ENCODE measurements around the gene BIRC6.

The BIRC6 gene

GRCh38 chr2:32502941-32503340 is 146.1 kb downstream of the BIRC6 start:
- H3K9ac ChIP-seq (ENCODE audit: low read depth, low read length, poor library complexity, severe bottlenecking): no peak overlapping the region
- H3K4me2 ChIP-seq (ENCODE audit: low read depth, low read length, poor library complexity, severe bottlenecking): no peak overlapping the region
- H3K27me3 ChIP-seq (ENCODE audit: insufficient read depth, low read length, poor library complexity, severe bottlenecking): no peaks in the 10 kb centered on the region
- no peaks in the 10 kb centered on the region for H3K79me2 ChIP-seq (ENCODE audit: insufficient read depth, low read length)
- H2AFZ ChIP-seq (ENCODE audit: low read length): no peak overlapping the region
- no peaks in the 10 kb centered on the region for H4K20me1 ChIP-seq (ENCODE audit: insufficient read depth, low read length, poor library complexity, severe bottlenecking)
- H3F3A ChIP-seq (ENCODE audit: low read depth): no peaks in the 10 kb centered on the region
- H3K36me3 ChIP-seq (ENCODE audit: insufficient read depth, low read length): peaks cover 90% of the 10 kb centered on the region
- H3K4me1 ChIP-seq (ENCODE audit: insufficient read depth, low read length, poor library complexity, severe bottlenecking): no peaks in the 10 kb centered on the region
- TF ChIP-seq EZH2phosphoT487 (IDR thresholded peaks at IDR 0.05; ENCODE audit: borderline replicate concordance): no peak
- TF ChIP-seq CTCF (conservative IDR thresholded peaks at IDR 0.05; ENCODE audit: low read length): no peak
- H3K9me3 ChIP-seq (ENCODE audit: insufficient read depth, low read depth, low read length): no peaks in the 10 kb centered on the region
- H3K9me2 ChIP-seq (replicated peaks; ENCODE audit: low read depth, low read length): no peaks in the 10 kb centered on the region
- H3K4me3 ChIP-seq (ENCODE audit: low read length, poor library complexity, severe bottlenecking): no peak overlapping the region

DNA sequence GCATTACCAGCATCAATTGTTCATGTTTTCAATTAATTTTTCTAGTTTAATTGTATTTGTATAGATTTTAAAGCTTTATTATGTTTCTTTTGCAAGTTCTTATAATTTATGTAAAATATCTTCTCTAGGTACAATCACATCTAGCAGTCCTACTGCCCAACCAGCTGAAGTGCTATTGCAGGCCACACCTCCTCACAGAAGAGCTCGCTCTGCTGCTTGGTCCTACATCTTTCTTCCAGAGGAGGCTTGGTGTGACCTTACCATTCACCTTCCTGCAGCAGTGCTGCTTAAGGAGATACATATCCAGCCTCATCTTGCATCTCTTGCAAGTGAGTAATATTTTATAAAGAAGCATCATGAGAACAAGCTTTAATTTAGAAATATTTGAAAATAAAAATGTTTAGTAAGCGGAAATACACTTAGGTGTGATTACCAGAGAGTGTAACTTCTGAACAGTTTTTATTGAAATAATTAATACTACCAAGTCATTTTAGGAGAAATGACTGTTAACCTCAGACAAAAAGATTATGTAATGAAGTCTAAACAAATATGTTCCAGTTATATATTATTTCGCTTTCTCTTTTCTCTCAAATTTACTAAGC is 148.2 kb downstream of the BIRC6 start:
- H4K20me1 ChIP-seq (ENCODE audit: insufficient read depth, low read length, poor library complexity, severe bottlenecking): no peaks in the 10 kb centered on the region
- peaks cover 91% of the 10 kb centered on the region for H3K36me3 ChIP-seq (ENCODE audit: insufficient read depth, low read length)
- no peaks in the 10 kb centered on the region for H3K9me3 ChIP-seq (ENCODE audit: insufficient read depth, low read depth, low read length)
- H3F3A ChIP-seq (ENCODE audit: low read depth): no peaks in the 10 kb centered on the region
- TF ChIP-seq EZH2phosphoT487 (IDR thresholded peaks at IDR 0.05; ENCODE audit: borderline replicate concordance) (no peak), CTCF (conservative IDR thresholded peaks at IDR 0.05; ENCODE audit: low read length) (no peak)
- H3K4me3 ChIP-seq (ENCODE audit: low read length, poor library complexity, severe bottlenecking): no peak overlapping the region
- no peaks in the 10 kb centered on the region for H3K4me1 ChIP-seq (ENCODE audit: insufficient read depth, low read length, poor library complexity, severe bottlenecking)
- H3K79me2 ChIP-seq (ENCODE audit: insufficient read depth, low read length): no peaks in the 10 kb centered on the region
- H3K9ac ChIP-seq (ENCODE audit: low read depth, low read length, poor library complexity, severe bottlenecking): no peak overlapping the region
- H3K4me2 ChIP-seq (ENCODE audit: low read depth, low read length, poor library complexity, severe bottlenecking): no peak overlapping the region
- no peak overlapping the region for H2AFZ ChIP-seq (ENCODE audit: low read length)
- H3K9me2 ChIP-seq (replicated peaks; ENCODE audit: low read depth, low read length): no peaks in the 10 kb centered on the region
- H3K27me3 ChIP-seq (ENCODE audit: insufficient read depth, low read length, poor library complexity, severe bottlenecking): no peaks in the 10 kb centered on the region

DNA sequence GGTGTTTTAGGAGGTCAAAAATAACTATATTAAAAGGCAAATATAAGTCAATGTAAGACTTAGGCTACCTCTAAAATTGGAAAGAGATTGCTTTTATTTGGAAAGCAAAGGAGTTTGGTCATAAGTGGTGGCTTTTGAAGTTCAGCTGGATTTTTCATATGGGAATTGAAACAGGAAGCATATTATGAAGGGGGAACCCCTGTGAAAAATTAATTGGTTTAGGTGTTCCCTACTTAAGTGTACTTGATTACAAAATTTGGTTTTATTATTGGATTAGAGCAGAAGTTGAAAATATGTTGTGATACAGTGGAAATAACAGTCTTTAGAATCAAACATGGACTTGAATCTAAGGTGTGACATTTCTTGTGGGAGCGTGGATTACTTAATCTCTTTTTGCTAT is 149.6 kb downstream of the BIRC6 start:
- no peak overlapping the region for H3K4me2 ChIP-seq (ENCODE audit: low read depth, low read length, poor library complexity, severe bottlenecking)
- H3K4me1 ChIP-seq (ENCODE audit: insufficient read depth, low read length, poor library complexity, severe bottlenecking): no peaks in the 10 kb centered on the region
- no peak overlapping the region for H3K9ac ChIP-seq (ENCODE audit: low read depth, low read length, poor library complexity, severe bottlenecking)
- no peaks in the 10 kb centered on the region for H3K9me3 ChIP-seq (ENCODE audit: insufficient read depth, low read depth, low read length)
- H3K4me3 ChIP-seq (ENCODE audit: low read length, poor library complexity, severe bottlenecking): no peak overlapping the region
- H2AFZ ChIP-seq (ENCODE audit: low read length): no peak overlapping the region
- TF ChIP-seq CTCF (conservative IDR thresholded peaks at IDR 0.05; ENCODE audit: low read length) (no peak), EZH2phosphoT487 (IDR thresholded peaks at IDR 0.05; ENCODE audit: borderline replicate concordance) (no peak)
- H3K36me3 ChIP-seq (ENCODE audit: insufficient read depth, low read length): peaks cover 86% of the 10 kb centered on the region
- H3K9me2 ChIP-seq (replicated peaks; ENCODE audit: low read depth, low read length): no peaks in the 10 kb centered on the region
- no peaks in the 10 kb centered on the region for H3F3A ChIP-seq (ENCODE audit: low read depth)
- H3K79me2 ChIP-seq (ENCODE audit: insufficient read depth, low read length): no peaks in the 10 kb centered on the region
- no peaks in the 10 kb centered on the region for H3K27me3 ChIP-seq (ENCODE audit: insufficient read depth, low read length, poor library complexity, severe bottlenecking)
- no peaks in the 10 kb centered on the region for H4K20me1 ChIP-seq (ENCODE audit: insufficient read depth, low read length, poor library complexity, severe bottlenecking)
